Activated T-cell treated with anti-CD3 and anti-CD28 coated beads for 4 hours (primary cell): ENCODE measurements around the gene KRTAP10-11.
A peak's percentile ranks its signal among the peaks of the same experiment; 100 is the strongest.
"Not testable (repeated sequence)": the region's sequence is repeated elsewhere in the genome, so short reads cannot be mapped to it uniquely, and the experiment has no call there.

Experiments used
- DNase-seq: peaks from one replicate; pipeline ENCODE4 v3.0.0-alpha.2; 2020

Gene KRTAP10-11

DNA sequence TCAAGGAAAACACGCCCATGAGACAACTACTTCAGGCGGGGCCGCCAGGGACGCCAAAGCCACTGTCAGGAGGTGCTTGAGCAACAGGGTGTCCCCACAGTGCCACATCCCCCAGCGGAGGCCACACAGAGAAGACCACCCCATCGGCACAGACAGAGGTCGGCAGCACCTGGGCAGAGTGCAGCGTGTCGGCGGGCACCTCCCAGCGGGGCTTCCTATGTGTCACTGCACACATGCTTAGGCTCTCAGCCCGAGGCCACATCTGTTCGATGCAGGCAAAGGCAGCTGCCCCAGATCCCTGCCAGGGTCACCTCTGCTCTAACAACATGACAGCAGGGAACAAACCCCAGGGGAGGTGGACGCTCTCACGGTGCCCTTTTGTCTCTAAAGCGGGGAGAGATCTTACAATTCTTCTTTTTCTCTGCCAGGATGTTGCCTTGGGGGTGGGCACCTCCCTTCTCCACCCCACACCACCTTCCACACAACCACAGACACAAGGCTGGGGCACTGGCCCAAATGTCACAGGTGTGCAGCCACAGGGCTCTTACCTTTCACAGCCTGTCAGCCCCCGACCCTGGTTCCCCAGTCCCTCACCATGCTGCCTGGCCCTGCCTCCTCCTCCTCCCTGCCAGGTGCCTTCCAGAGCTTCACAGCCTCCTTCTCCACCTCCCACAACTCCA, 30.2 kb upstream of the KRTAP10-11 start:
- DNase-seq: no peak

DNA sequence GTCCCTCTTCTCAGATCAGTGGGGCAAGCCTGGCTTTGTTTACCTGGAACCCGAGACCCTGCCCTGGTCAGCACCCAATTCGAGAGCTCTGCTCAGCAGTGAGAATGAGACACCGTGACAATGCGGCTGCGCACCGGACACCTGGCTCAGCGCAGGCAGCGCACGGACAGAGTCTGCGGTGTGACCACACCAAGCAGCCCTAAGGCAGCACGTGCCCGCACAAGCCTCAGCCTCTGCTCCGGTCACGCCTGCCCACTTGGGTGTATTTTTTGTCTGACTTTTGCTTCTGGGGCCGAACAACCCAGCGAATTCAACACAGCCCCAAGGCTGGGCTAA, 29.7 kb upstream of the KRTAP10-11 start:
- DNase-seq: no peak

DNA sequence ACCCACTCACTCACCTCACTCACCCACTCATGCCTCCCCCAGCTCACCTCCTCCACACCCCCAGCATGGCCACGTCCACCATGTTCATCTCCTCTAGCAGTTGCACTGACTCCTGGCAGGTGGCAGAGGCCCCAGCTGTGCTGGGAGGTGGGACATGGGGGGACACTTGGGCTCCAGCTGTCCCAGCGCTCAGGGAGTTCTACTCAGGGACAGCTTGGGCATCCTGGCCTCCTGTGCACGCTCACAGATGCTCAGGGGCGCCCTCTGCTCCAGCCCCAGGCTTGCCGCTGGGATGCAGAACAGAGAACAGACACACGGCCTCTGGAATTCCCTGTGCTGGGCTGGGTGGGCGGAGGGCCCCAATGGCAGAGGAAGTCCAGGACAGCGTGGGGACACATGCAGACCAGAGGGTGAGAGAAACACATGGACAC, 29.1 kb upstream of the KRTAP10-11 start:
- no peak for DNase-seq

DNA sequence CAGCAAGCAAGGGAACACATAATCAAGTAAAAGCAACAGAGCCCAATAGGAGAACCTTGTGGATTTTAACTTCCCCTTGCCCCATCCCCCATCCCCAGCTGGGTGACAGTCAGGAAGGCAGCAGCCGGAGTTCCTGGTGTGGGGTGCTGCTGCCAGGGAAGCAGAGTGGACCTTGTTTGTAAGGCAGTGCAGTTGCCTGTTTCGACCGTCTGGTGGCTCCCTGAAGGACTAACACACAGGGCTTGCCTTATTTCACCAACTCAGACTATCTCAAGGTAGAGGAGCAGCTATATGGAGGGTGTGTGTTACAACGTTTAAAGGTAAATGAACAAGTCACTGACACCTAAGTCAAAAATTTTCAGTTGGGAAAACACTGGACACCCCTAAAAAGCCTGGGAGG, 27.7 kb upstream of the KRTAP10-11 start:
- DNase-seq: no peak

DNA sequence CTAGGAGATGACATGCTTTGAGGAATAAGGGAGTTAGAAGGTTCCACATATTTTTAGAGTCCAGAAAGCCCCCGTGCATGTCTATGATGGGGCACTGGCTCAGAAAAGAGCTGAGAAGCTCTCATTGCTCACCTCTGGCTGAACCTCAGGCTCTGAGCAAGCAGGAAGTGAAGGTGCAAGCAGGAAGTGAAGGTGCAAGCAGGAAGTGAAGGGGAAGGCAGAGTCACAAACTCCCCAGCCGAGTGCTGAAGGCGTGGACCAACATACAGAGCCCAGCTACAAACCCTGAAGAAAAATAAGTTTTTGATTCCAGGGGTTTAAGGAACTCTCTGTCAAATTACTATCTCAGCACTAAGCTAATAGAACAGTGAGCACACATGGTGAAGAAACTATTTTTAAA, 27.3 kb upstream of the KRTAP10-11 start:
- DNase-seq: peak; percentile 48

DNA sequence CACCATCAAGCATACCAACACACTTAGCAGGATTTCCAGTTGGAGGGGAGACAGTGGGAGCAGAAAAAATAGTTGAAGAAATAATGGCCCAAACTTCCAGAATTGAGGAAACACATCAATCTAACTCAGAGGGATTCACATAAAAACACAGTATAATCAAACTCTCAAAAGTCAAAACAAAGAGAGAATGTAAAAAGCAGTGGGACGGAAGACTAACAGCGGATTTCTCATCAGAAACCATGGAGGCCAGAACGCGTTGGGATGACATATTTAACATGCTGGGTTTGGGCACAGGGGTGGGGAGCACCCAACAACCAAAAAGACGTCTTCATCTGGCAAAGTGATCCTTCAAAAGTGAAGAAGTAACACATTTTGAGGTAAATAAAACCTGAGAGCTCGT, 26.3 kb upstream of the KRTAP10-11 start:
- DNase-seq: no peak

DNA sequence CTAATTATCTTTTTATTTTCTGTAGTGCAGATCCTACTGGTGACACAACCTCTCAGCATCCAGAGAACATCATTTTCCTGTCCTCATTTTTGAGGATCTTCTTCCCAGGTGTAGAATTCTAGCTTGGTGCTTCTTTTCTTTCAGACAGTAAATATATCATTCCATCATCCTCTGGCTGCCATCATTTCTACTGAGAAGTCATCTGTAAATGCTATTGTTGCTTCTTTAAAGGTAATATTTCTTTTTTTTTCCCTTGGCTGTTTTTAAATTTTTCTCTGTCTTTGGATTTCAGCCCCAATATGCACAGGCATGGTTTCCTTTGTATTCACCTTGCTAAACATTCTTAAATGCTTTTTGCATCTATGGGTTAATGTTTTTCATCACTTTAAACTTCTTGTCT, 22.6 kb upstream of the KRTAP10-11 start:
- DNase-seq: no peak

DNA sequence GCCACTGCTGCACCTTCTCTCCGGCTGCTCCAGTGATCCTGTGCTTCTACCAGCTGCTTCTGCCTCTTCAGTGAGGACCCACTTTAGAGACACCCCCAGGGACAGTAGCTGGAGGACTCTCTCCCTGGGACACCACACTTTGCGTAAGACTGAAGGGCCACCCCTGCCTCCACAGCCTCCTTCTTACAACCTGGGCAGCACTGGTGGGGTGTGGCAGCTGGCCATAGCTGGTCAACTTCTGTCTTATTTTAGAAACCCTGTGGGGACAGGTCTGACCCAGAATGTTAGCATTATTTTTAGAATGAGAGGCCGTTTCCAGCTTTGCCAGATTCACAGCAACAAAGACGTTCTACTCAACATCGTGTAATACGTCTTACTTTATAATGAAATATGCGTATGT, 20.5 kb upstream of the KRTAP10-11 start:
- DNase-seq: no peak

DNA sequence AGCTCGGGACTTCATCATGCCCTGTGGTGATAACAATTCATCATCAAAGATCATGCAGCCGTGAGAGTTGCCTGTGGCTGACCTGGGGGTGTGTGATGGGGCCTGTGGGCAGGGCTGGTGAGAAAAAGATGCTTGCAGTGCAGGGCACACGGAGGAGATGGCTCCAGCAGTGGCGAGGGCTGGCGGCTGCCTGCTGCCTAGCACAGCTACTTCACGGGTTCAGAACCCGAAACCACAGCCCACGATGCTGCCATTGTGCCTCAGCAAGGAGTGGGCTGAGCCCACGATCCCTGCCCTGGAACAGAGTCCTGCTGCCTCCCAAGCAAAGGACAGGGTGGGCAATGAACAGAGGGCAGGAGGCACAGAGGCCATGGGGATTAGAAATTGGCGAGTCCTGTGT, 20.0 kb upstream of the KRTAP10-11 start:
- no peak for DNase-seq

DNA sequence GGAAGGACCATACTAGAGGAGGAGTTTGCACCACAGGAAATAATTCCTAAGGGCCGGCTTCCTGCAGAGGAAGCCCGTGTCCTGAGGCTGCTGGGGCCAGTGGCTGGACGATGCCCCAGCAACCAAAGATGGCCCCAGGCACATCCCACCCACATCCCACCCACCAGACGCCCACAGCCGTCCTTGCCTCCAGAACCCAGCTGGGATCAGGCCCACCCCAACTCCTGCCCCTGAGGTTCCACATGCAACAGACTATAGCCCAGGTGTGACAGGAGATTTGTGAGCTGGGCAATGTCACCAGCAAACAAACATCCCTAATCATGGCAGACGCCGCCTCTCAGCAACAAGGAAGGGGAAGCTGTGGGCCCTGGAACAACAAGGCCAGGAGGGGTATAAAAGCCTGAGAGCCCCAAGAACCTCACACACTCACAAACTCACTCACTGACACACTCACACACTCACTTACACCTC, 19.5 kb upstream of the KRTAP10-11 start, which contains the start of gene KRTAP10-9:
KRTAP10-9 (plus strand) TSS at position 421 of the 471 bp plus-strand sequence. CDS start 79 bp downstream, outside the sequence.
- DNase-seq: no peak

DNA sequence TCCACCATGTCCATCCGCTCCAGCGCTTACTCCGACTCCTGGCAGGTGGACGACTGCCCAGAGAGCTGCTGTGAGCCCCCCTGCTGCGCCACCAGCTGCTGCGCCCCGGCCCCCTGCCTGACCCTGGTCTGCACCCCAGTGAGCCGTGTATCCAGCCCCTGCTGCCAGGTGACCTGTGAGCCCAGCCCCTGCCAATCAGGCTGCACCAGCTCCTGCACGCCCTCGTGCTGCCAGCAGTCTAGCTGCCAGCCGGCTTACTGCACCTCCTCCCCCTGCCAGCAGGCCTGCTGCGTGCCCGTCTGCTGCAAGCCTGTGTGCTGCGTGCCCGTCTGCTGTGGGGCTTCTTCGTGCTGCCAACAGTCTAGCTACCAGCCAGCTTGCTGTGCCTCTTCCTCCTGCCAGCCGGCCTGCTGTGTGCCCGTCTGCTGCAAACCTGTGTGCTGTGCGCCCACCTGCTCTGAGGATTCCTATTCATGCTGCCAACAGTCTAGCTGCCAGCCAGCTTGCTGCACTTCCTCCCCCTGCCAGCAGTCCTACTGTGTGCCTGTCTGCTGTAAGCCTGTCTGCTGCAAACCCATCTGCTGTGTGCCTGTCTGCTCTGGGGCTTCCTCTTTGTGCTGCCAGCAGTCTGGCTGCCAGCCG, 18.9 kb upstream of the KRTAP10-11 start:
- DNase-seq: not testable (repeated sequence)

DNA sequence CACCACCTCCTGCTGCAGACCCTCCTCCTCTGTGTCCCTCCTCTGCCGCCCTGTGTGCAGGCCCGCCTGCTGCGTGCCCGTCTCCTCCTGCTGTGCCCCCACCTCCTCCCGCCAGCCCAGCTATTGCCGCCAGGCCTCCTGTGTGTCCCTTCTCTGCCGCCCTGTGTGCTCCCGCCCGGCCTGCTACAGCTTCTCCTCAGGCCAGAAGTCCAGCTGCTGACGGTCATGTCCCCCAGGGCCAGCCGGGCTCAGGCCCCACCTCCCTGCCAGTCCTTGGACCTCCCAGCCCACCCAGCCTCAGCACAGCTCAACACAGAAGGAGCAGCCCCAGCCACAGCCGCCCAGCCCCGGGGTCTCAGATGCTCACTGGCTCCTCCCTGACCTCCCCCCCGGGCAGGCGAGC, 18.4 kb upstream of the KRTAP10-11 start:
- DNase-seq: not testable (repeated sequence)

DNA sequence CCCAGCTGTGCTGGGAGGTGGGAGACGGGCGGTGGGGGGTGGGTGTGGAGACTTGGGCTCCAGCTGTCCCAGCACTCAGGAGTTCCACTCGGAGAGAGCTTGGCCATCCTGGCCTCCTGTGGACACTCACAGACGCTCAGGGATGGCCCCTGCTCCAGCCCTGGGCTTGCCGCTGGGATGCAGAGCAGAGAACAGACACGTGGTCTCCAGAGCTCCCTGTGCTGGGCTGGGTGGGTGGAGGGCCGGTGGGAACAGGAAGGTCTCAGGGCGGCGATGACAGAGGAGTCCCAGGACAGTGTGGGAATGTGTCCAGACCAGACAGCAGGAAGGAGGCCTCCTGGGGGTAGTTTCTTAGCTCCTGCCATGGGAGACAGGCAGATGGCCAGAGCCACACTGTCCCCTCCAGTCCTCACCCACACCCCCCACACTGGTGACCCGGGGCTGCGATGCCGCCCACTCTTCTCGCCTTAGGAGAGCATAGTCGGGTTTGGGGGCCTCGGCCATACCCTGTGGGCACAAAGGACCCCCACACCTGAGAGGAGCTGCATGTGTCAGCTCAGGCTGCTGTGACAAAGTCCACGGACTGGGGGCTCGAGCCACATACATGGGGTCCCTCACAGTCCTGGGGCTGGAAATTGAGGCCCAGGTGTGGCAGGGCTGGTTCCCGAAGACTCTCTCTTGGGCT, 17.4 kb upstream of the KRTAP10-11 start:
- no peak for DNase-seq

DNA sequence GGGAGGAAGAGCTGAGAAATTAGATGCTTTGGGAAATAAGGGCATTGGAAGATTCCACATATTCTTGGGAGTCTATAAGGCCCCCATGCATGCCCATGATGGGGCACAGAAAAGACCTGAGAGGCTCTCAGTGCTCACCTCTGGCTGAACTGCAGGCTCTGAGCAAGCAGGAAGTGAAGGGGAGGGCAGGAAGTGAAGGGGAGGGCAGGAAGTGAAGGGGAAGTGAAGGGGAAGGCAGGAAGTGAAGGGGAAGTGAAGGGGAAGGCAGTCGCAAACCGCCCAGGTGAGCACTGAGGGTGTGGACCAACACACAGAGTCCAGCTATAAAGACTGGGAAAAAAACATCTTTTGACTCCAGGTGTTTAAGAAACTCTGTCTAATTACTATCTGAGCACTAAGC, 15.8 kb upstream of the KRTAP10-11 start:
- DNase-seq: no peak

DNA sequence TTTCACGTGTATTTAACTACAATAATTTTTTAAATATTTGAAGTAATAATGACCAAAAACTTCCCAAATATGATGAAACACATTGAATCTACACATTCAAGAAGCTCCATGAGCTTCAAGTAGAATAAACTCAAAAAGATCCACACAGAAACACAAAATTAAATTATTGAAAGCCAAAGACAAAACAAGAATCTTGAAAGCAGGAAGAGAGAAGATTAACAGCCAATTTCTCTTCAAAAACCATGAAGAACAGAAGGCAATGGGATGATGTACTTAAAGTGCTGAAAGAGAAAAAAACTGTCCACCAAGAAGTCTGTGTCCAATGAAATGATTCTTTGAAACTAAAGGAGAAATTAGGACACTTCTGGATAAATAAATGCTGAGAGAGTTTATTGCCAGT, 14.1 kb upstream of the KRTAP10-11 start:
- no peak for DNase-seq

DNA sequence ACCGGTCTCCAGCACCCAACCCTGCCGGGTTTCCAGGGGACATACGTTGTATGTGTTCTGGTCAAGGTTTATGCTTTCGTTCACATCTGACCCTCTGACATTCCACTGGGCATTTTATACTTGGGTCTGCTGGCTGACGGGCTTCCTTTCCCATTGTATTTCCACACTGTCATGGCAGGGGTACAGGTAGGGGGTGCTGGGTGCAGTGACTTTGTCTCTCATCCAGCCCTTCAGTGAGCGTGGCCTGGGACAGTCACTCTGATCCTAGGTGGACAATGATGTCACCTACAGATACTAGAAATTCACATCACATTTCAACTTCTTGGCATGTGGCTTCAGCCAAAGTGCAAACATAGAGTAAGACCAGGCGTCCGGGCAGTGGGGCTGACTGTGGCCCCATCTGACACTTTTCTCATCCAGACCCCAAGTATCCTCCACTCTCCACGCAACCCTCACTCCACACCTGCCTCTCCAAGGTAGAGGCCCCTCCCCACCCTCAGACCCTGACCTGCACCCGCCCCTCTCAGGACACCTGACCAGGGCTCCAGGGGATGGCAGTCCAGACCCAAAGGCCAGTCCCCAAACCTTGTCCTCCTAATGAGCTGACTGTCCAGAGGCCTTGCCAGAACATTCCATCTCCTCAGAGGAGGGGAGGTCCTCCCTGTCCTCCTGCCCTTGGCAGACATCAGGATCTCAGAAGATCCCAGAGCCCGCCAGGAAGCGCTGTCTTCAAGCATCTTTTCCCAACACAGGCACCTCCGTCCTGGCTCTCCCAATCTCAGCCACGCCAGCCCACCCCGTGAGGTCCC, 9.8 kb upstream of the KRTAP10-11 start:
- DNase-seq: no peak

DNA sequence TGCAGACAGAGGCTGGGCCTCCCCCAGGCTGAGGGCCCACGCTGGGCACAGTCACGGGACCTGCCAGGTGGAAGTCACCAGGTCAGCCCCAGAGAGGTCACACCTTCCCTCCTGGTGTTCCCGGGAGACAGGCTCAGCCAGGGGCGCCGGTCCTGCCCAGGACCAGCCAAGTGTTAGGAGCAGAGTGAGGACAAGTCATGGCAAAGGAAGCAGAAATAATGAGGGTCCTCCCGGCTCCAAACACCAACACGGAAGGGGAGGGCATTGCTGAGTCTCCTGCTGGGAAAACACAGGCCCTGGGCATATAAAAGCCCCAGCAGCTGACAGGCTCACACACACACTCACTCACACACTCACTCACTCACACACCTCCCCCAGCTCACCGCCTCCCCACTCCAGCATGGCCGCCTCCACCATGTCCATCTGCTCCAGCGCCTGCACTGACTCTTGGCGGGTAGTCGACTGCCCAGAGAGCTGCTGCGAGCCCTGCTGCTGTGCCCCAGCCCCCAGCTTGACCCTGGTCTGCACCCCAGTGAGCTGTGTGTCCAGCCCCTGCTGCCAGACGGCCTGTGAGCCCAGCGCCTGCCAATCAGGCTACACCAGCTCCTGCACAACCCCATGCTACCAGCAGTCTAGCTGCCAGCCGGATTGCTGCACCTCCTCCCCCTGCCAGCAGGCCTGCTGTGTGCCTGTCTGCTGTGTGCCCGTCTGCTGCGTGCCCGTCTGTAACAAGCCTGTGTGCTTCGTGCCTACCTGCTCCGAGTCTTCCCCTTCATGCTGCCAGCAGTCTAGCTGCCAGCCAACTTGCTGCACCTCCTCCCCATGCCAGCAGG, 9.0 kb upstream of the KRTAP10-11 start, which contains the start of gene KRTAP10-10:
KRTAP10-10 (plus strand) TSS at position 339 of the 833 bp plus-strand sequence; CDS start at position 401, 62 bp downstream.
- DNase-seq: no peak

DNA sequence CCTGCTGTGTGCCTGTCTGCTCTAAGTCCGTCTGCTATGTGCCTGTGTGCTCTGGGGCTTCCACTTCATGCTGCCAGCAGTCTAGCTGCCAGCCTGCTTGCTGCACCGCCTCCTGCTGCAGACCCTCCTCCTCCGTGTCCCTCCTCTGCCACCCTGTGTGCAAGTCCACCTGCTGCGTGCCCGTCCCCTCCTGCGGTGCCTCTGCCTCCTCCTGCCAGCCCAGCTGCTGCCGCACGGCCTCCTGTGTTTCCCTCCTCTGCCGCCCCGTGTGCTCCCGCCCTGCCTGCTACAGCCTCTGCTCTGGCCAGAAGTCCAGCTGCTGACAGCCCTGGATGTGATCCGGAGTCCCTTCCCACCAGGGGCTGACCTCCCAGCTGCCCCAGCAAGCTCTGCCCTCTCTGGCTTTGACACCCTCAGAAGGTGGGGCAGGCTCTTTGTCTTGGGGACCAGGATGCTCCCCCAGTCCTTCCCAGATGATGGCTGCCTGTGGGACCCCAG, 8.3 kb upstream of the KRTAP10-11 start:
- not testable (repeated sequence) for DNase-seq

DNA sequence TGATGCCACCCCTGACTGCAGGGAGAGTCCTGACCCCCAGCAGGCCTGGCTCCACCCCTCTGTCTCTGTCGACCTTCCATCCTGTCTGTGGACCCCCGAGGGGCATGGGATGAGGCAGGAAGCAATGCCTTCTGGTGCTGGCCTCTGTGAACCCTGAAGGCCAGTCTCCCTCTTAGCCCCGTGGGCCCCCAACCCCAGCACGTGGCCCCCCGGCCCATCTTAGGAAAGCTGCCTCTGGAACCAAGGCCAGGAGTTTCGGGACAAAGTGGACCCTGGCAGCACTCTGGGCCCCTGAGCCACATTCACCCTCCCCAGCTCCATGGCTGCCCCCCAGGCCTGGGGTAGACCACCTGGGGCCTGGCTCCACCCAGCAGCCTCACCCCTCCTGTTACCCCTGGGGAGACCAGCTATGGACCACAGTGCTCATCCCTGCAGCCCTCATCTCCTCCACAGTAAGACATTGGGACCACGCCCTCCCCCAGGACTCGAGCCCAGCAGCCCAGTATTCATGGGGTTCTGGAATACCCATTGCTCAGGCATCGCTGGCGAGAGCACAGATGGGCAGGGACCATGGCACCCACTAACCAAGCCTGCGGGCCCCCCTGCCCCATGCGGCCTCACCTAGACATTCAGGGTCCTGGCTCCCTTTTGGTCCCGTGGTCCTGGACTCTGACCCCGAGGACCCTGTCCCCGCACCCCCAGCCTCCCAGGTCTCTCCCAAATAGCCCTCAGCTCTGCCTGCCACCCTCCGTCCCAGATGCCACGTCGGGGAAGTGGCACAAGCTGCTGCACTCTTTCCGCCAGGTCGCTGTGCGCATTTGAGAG, 7.5 kb upstream of the KRTAP10-11 start:
- not testable (repeated sequence) for DNase-seq

DNA sequence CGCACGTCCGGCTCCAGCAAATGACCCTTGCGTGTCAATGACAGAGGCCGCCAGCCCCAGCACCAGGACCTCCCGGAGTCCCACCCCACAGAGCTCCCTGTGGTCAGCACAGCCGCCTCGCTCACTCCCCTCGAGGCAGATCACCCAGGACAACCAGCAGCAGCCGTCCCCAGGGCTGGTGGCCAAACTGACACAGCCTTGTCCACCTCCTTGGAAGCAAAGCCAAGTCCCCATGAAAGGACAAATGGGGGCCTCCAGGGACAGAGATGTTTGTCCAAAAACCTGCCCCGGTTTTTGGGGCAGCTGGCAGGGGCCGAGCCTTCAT, 6.9 kb upstream of the KRTAP10-11 start:
- DNase-seq: no peak

DNA sequence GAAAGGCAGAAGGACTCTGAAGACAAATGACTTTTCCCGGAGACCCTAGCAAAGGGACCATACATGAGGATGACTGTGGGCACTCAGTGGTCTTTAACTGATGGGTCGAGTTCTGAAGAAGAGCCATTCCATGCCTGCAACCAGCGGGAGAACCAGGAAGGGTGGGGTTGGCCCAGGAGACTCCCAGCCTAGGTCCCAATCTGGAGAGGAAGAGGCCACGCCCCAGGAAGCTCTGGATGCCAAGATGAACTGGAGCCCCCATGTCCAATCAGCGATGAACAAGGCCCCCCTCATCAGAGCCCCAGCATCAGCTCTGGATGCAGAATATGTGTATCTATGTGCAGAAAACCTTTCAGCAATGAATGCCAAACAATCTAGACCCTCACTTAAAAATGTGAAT, 5.5 kb upstream of the KRTAP10-11 start:
- no peak for DNase-seq
